ENCODE measurements around the gene UBASH3B.

The UBASH3B gene

DNA sequence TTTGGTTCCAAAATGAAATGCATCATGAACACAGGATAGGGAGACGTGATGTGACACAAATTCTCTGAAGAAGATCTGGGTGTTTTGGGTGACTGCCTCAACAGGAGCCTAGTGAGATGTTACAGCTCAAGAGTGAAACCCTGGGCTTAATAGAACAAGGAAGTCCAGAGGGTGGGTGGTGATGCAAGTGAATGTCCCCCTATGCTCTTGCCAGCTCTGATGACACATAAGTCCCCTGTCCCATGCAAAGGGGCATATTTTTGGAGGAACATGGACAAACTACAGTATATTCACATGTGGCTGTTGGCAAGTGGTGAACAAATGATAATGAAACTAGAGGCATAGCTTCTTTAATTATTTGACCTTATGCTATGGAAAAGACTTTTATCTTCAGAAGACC, 191.9 kb downstream of the UBASH3B start:
- ChIA-PET POLR2A (ENCODE audit: low non-redundant PET) (no interaction called here), CTCF (interaction anchor here (0.9 kb wide), 1 partner anchor 17 kb away, joined by 4 read pairs; no protein-coding TSS in a partner anchor)
- TF ChIP-seq, protein P1, sequence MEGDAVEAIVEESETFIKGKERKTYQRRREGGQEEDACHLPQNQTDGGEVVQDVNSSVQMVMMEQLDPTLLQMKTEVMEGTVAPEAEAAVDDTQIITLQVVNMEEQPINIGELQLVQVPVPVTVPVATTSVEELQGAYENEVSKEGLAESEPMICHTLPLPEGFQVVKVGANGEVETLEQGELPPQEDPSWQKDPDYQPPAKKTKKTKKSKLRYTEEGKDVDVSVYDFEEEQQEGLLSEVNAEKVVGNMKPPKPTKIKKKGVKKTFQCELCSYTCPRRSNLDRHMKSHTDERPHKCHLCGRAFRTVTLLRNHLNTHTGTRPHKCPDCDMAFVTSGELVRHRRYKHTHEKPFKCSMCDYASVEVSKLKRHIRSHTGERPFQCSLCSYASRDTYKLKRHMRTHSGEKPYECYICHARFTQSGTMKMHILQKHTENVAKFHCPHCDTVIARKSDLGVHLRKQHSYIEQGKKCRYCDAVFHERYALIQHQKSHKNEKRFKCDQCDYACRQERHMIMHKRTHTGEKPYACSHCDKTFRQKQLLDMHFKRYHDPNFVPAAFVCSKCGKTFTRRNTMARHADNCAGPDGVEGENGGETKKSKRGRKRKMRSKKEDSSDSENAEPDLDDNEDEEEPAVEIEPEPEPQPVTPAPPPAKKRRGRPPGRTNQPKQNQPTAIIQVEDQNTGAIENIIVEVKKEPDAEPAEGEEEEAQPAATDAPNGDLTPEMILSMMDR (conservative IDR thresholded peaks at IDR 0.05; ENCODE audit: low read depth): no peak
- no peak overlapping the region for H3K27ac ChIP-seq
- DNase-seq (ENCODE audit: low spot score): no peak

DNA sequence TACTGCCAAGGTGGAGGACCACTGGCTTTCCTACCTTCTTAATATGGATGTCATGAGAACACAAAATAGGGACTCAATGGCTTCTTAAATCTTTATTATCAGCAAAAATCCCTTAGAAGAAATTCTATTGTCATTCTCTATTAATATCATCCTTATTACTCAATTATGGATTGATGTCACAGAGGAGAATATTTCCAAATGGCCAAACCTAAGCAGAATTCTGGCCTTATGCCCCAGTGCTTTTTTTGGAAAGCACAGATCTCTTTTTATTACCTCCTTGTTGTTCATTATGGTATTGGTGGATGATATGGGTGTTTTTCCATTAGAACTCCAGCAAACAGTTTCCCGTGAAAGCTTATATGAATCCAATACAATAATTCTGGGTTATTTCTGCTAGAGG, 192.7 kb downstream of the UBASH3B start:
- no peak for DNase-seq (ENCODE audit: low spot score)
- ChIA-PET POLR2A (ENCODE audit: low non-redundant PET) (no interaction called here), CTCF (interaction anchor here (1.6 kb wide), 1 partner anchor 52 kb away, joined by 4 read pairs; no protein-coding TSS in a partner anchor)
- H3K27ac ChIP-seq: no peak overlapping the region
- TF ChIP-seq, protein P1 (conservative IDR thresholded peaks at IDR 0.05; ENCODE audit: low read depth): no peak

DNA sequence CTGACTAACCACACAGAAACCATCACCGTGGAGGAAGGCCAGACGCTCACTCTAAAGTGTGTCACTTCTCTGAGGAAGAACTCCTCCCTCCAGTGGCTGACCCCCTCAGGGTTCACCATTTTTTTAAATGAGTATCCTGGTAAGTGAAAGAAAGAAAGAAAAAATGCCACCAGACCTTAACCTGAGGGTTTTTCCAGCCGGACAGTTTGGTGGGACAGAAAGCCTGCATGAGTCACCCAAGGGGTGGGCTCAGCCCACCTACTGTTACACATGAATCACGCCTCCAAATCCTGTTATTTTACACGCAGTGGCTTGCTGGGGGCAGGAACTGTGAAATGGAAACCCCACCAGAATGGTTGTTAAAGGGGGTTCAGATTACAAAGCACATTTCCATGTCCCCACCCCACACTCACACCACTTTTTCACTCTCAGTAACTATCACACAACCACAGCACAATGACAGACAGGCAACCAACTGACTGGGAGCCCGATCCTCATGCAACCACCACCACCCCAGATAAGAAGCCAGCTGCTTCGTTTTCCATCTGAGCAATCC, 194.6 kb downstream of the UBASH3B start:
- CTCF ChIA-PET: no interaction called here
- H3K27ac ChIP-seq: no peak overlapping the region
- POLR2A ChIA-PET (ENCODE audit: low non-redundant PET): no interaction called here
- TF ChIP-seq, protein P1 (conservative IDR thresholded peaks at IDR 0.05; ENCODE audit: low read depth): no peak
- DNase-seq (ENCODE audit: low spot score): no peak

DNA sequence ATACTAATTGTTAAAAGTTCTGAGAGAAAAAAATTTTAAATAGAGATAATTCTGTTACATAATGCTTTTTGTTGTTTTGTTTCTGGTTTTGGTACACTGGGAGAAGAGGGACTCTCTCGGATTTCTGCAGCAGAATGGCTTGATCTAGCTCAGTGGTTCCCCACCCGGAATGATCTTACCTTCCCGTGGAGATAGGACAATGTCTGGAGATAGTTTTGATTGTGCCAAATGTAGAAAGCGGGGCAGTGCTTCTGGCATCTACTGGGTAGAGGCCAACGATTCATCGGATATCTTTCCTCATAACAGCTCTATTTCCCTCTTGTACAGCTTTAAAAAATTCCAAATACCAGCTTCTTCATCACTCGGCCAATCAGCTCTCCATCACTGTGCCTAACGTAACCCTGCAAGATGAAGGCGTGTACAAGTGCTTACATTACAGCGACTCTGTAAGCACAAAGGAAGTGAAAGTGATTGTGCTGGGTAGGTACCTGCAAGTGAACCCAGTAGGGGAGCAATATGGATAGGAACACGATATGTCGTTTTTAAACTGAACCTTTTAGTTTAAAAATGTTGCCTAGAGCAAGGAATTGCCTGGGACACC, 195.9 kb downstream of the UBASH3B start:
- DNase-seq (ENCODE audit: low spot score): no peak
- no peak overlapping the region for H3K27ac ChIP-seq
- TF ChIP-seq, protein P1 (conservative IDR thresholded peaks at IDR 0.05; ENCODE audit: low read depth): no peak
- ChIA-PET POLR2A (ENCODE audit: low non-redundant PET) (no interaction called here), CTCF (no interaction called here)

DNA sequence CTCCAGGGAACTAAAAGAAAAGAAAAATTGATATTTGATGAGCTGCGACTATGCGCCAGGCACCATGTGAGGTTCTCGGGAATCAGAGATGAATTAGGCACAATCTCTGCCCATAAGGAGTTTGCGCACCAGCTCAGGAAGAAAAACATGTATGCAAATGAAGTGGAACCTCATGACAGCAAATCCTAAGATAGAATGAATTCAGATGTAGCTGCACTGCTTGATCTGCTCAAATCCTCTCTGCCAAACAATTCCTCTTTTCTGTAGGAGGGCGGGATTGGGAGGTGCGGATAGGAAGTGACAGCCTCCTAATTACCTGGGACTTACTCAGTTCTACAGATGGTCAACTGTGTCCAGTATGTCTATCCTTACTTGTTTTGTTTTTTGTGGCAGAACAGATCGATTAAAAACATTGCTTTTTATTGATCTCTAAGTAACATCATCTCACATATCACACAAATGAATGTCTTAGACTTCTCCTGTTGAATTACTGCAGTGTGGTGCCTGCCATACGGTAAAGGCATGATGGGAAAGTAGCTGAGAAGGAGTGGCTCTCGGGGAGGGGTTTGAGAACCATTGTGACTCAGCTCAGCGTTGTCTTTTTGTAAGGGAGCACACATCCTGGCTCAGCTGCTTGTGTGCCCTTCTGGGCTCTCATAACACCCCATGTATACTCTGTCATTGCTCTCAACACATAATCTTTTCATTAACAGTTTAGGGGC, 196.7 kb downstream of the UBASH3B start:
- no peak for DNase-seq (ENCODE audit: low spot score)
- no peak overlapping the region for H3K27ac ChIP-seq
- TF ChIP-seq, protein P1 (conservative IDR thresholded peaks at IDR 0.05; ENCODE audit: low read depth): no peak
- ChIA-PET CTCF (interaction anchor here (0.6 to 2.6 kb wide), 7 partner anchors 11 to 296 kb away, joined by 3 to 10 read pairs (median 5); no protein-coding TSS in a partner anchor), POLR2A (ENCODE audit: low non-redundant PET) (no interaction called here)

DNA sequence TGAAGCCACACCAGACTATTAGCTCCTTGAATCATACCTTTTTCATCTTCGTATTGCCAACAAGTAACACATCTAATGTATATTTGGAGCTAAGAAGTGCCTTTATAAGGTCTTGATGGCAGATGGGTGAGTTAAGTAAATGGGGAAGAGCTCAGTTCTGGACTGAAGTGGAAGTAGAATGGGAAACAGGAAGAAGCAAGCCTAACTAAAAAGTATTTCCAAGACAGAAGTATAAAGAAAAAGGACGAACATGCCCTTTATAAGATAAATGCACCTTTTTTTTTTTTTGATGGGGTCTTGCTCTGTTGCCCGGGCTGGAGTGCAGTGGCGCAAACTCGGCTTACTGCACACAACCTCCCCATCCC, 197.3 kb downstream of the UBASH3B start:
- TF ChIP-seq, protein P1 (conservative IDR thresholded peaks at IDR 0.05; ENCODE audit: low read depth): no peak
- CTCF ChIA-PET: interaction anchor here (0.6 to 2.6 kb wide), 8 partner anchors 11 to 296 kb away, joined by 3 to 10 read pairs (median 5); no protein-coding TSS in a partner anchor
- POLR2A ChIA-PET (ENCODE audit: low non-redundant PET): no interaction called here
- no peak overlapping the region for H3K27ac ChIP-seq
- no peak for DNase-seq (ENCODE audit: low spot score)
